SIG-M5 treated with dmso at 0.1 percent for 504 hours (cell line): ENCODE measurements around the gene THSD7B.
"Not testable (repeated sequence)": the region's sequence is repeated elsewhere in the genome, so short reads cannot be mapped to it uniquely, and the experiment has no call there.

Source experiments
- DNase-seq: peaks from one replicate; lab custom pipeline; 2025; ENCODE audit not compliant: unreplicated experiment; lab: John Stamatoyannopoulos, UW

The THSD7B gene

GRCh38 chr2:137521653-137522619, 756.6 kb downstream of the THSD7B start:
- DNase-seq: no peak

GRCh38 chr2:137522620-137523011, 757.3 kb downstream of the THSD7B start:
- DNase-seq: no peak

- no peak for DNase-seq
Measured at GRCh38 chr2:137523931-137524330, 758.6 kb downstream of the THSD7B start.

GRCh38 chr2:137525132-137525531, 759.8 kb downstream of the THSD7B start:
- no peak for DNase-seq

- no peak for DNase-seq
Measured at GRCh38 chr2:137525641-137526190, 760.4 kb downstream of the THSD7B start.

GRCh38 chr2:137535897-137536296, 770.6 kb downstream of the THSD7B start:
- DNase-seq: no peak

GRCh38 chr2:137539336-137539735, 774.0 kb downstream of the THSD7B start:
- DNase-seq: no peak

- DNase-seq: no peak
Measured at GRCh38 chr2:137547842-137548241, 782.5 kb downstream of the THSD7B start.

GRCh38 chr2:137566387-137566786, 801.0 kb downstream of the THSD7B start:
- no peak for DNase-seq

GRCh38 chr2:137570484-137570883, 805.1 kb downstream of the THSD7B start:
- no peak for DNase-seq

- DNase-seq: not testable (repeated sequence)
Measured at GRCh38 chr2:137587834-137588233, 822.5 kb downstream of the THSD7B start.

GRCh38 chr2:137588578-137588977, 823.2 kb downstream of the THSD7B start:
- DNase-seq: not testable (repeated sequence)

- DNase-seq: no peak
Measured at GRCh38 chr2:137590102-137590501, 824.8 kb downstream of the THSD7B start.

GRCh38 chr2:137607722-137608318, 842.5 kb downstream of the THSD7B start:
- DNase-seq: no peak

- no peak for DNase-seq
Measured at GRCh38 chr2:137638932-137639331, 873.6 kb downstream of the THSD7B start.

- DNase-seq: no peak
Measured at GRCh38 chr2:137644731-137645130, 879.4 kb downstream of the THSD7B start.

GRCh38 chr2:137654046-137654445, 888.7 kb downstream of the THSD7B start:
- DNase-seq: no peak

GRCh38 chr2:137655814-137656213, 890.5 kb downstream of the THSD7B start:
- no peak for DNase-seq

GRCh38 chr2:137658433-137658832, 893.1 kb downstream of the THSD7B start:
- DNase-seq: no peak

GRCh38 chr2:137659616-137660015, 894.3 kb downstream of the THSD7B start:
- DNase-seq: no peak

GRCh38 chr2:137670111-137670510, 904.8 kb downstream of the THSD7B start:
- DNase-seq: no peak

GRCh38 chr2:137672989-137673552, 907.7 kb downstream of the THSD7B start:
- no peak for DNase-seq
